ENCODE measurements around the gene ARHGEF17.

- TF ChIP-seq CTCF (IDR thresholded peaks at IDR 0.05 in 8 of 11, conservative IDR thresholded peaks at IDR 0.05 in 3 of 11), result no peak
- no peak for TF ChIP-seq POLR2A (IDR thresholded peaks at IDR 0.05)
- no peak for TF ChIP-seq POLR2AphosphoS5 (IDR thresholded peaks at IDR 0.05)
These were observed 37.5 kb downstream of the ARHGEF17 start for GRCh38 chr11:73345481-73346160.

Data from spleen (tissue), 7 donors.